Activated CD8-positive, alpha-beta memory T cell treated with anti-CD3 and anti-CD28 coated beads, Interleukin-2, amount 10 ng/mL, durations not matched to agents 7 days and 5 days (primary cell): ENCODE measurements around the gene CAPRIN2. TPM values are rescaled to one million over a fixed set of nuclear protein-coding genes. Genes with fewer than 3 reads are reported as not detected.

Experiments used
- ATAC-seq: fragments of 150-1000 bp; cut with Tn5 transposase; one replicate; pipeline ENCODE4 v1.10.0; 2021; ENCODE audit warnings: moderate library complexity
- CTCF ChIA-PET: fragments of 350-600 bp; sonication (Branson Sonifier 250); formaldehyde crosslinking; loops from one replicate; lab custom pipeline; 2021; ENCODE audit warnings: antibody characterized with exemption; lab: Charles Lee
- DNase-seq: peaks from one replicate; pipeline ENCODE4 v3.0.0-alpha.2; 2020
- H3K27ac Mint-ChIP-seq: one replicate; pipeline ENCODE4 v1.8.0; 2021; ENCODE audit warnings: mild to moderate bottlenecking, mixed read lengths
- H3K27me3 Mint-ChIP-seq: one replicate; pipeline ENCODE4 v1.8.0; 2021; ENCODE audit warnings: mixed read lengths
- H3K36me3 Mint-ChIP-seq: one replicate; pipeline ENCODE4 v1.8.0; 2021; ENCODE audit warnings: mild to moderate bottlenecking, mixed read lengths
- H3K4me1 Mint-ChIP-seq: one replicate; pipeline ENCODE4 v1.8.0; 2021; ENCODE audit warnings: mixed read lengths
- H3K4me3 Mint-ChIP-seq: one replicate; pipeline ENCODE4 v1.8.0; 2021; ENCODE audit warnings: mild to moderate bottlenecking, moderate library complexity, mixed read lengths
- H3K9me3 Mint-ChIP-seq: one replicate; pipeline ENCODE4 v1.8.0; 2022; ENCODE audit warnings: low read depth, mixed read lengths
- total RNA-seq, 2 experiments: library from RNA; stranded (reverse); gene quantifications; one replicate each; pipeline ENCODE4 v1.2.3, GENCODE V29; 2021

Gene CAPRIN2
- total RNA-seq, 2 experiments from 2014 or later, result 10.0 to 16.2 TPM

DNA sequence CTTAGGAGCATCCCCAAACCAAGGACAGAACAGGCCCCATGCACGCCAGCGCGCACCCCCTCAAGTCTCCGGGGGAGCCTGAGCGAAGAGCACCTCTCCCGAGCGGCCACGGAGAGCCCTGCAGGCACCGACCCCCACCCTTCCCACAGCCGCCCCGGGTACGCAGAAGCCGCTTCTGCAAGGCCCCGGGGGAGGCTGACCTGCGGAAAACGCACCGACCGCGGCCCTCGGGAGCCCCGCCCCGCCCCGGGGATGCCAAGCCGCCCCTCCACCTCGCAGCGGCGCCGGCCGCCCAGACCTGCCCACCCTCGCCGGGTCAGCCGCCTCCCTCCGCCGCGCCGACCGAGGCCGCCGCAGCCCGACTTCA, 385 bp downstream of the CAPRIN2 start:
- Mint-ChIP-seq H3K27ac (peak overlapping the region; percentile 77), H3K27me3 (no peaks in the 10 kb centered on the region), H3K4me3 (peak overlapping the region; percentile 85), H3K9me3 (no peaks in the 10 kb centered on the region), H3K36me3 (peaks cover 1% of the 10 kb centered on the region), H3K4me1 (peaks cover 33% of the 10 kb centered on the region)
- ATAC-seq (peak; percentile 37), DNase-seq (no peak)
- CTCF ChIA-PET, result interaction anchor here (0.8 to 4.1 kb wide), 14 partner anchors 11 to 59 kb away, joined by 3 to 22 read pairs (median 4); partner anchors contain the start of gene IPO8

DNA sequence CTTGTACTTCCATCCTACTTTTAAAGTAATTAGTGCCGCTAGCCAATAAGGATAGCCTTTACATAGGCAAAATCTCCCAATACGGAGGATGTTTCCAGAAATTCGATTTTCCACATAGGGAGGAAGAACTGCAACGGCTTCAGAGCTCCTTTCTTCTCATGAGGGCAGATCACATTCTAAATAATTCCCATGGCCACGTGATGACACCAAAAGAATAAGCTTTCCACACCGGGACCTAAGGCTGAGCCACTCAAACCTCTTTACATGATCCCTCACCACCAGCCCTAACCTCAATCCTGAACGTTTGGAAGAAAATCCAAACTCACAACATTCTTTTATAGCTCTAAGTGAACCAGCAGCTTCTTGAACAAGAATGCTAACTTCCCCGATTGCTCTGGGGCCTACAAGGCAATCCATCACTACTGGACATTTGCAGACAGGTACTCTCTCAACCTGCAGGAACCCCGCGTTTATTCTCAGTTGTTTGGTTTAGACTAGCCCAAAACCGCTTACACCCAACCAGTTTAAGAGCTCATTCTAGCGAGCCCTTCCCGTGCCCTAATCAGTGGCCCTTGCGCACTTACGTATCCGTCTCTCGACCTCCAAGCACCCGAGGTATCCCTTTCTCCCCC, 884 bp downstream of the CAPRIN2 start:
- no peaks in the 10 kb centered on the region for H3K27me3 Mint-ChIP-seq
- peaks cover 33% of the 10 kb centered on the region for H3K4me1 Mint-ChIP-seq
- ATAC-seq, result no peak
- H3K4me3 Mint-ChIP-seq, result peak overlapping the region; percentile 85
- CTCF ChIA-PET, result interaction anchor here (0.8 to 4.1 kb wide), 9 partner anchors 10 to 58 kb away, joined by 3 to 22 read pairs (median 4); partner anchors contain the start of gene IPO8
- DNase-seq, result no peak
- H3K27ac Mint-ChIP-seq, result peak overlapping the region; percentile 77
- peaks cover 1% of the 10 kb centered on the region for H3K36me3 Mint-ChIP-seq
- no peaks in the 10 kb centered on the region for H3K9me3 Mint-ChIP-seq

DNA sequence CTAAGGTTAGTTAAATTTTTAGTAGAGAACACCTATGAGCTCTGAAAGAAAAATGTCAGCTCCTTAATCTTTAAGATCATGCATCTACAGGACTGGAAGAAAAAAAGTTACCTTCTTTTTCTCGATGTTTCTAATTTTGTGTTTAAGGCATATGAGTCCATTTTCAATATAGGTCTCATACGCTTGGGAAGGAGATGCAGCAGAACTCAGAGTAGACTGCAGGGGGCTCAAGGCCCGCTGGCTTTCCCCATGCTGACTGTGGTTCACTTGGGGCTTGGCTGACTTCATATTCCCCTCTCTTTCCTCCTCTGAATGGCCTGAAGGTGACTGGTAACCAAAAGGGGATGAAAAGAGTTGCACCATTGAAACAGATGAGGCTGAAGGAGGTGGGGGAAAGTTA, 1.5 kb downstream of the CAPRIN2 start:
- no peak for ATAC-seq
- DNase-seq, result peak; percentile 45
- no peaks in the 10 kb centered on the region for H3K27me3 Mint-ChIP-seq
- peak overlapping the region; percentile 85 for H3K4me3 Mint-ChIP-seq
- CTCF ChIA-PET, result interaction anchor here (0.8 to 4.1 kb wide), 6 partner anchors 10 to 59 kb away, joined by 3 to 22 read pairs (median 8); partner anchors contain the start of gene IPO8
- H3K36me3 Mint-ChIP-seq, result peaks cover 1% of the 10 kb centered on the region
- no peak overlapping the region for H3K27ac Mint-ChIP-seq
- H3K4me1 Mint-ChIP-seq, result peaks cover 33% of the 10 kb centered on the region
- H3K9me3 Mint-ChIP-seq, result no peaks in the 10 kb centered on the region

DNA sequence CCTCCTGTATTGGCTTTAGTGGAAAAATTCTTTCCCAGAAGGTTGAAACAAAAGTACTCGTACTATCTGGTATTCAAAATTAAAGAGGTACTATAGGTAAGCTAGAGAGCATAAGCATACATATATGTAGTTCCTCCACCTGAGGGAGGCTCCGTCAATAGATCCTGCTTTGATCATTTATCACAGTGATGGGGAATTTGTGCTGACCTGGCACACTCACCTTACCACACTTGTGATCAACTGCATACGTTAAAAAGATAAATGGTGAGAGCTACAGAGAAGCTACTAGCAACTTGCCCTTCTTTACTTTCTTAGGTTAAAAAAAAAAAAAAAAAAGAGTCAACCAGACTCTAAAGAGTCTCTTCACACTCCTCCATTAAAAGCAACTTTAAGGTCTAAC, 2.5 kb downstream of the CAPRIN2 start:
- no peaks in the 10 kb centered on the region for H3K27me3 Mint-ChIP-seq

DNA sequence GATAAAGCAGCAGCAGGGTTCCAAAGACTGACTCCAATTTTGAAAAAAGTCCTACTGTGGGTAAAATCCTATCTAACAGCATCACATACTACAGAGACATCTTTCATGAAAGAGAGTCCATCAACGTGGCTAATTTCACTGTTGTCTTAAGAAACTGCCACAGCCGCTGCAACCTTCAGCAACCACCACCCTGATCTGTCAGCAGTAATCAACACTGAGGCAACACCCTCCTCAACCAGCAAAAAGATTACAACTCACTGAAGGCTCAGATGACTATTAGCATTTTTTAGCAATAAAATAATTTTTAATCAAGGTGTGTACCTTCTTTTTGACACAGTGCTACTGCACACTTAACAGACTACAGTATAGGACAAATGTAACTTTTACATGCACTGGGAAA, 6.6 kb downstream of the CAPRIN2 start:
- CTCF ChIA-PET, result no interaction called here
- Mint-ChIP-seq H3K27ac (no peak overlapping the region), H3K27me3 (no peaks in the 10 kb centered on the region)

More for the DNA sequence above, 2.5 kb downstream of the CAPRIN2 start:
- Mint-ChIP-seq H3K9me3 (no peaks in the 10 kb centered on the region), H3K27ac (no peak overlapping the region), H3K4me3 (no peak overlapping the region), H3K36me3 (peaks cover 6% of the 10 kb centered on the region), H3K4me1 (peaks cover 32% of the 10 kb centered on the region)
- CTCF ChIA-PET, result interaction anchor here (1.0 to 4.1 kb wide), 3 partner anchors 9 to 58 kb away, joined by 3 to 22 read pairs (median 11); no protein-coding TSS in a partner anchor
- DNase-seq, result no peak
- ATAC-seq, result no peak

DNA sequence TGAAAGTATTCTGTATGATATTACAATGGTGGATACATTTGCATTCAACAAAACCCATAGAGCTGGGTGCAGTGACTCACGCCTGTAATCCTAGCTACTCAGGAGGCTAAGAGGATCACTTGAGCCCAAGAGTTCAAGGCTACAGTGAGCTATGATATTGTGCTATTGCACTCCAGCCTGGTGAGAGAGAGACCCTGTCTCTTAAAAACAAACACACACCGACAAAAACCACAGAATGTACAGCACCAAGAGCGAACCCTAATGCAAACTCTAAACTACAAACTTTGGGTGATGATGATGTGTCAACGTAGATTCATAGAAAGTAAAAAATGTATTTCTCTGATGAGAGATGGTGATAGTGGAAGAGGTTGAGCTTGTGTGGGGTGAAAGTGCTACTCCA, 8.6 kb downstream of the CAPRIN2 start:
- Mint-ChIP-seq H3K9me3 (no peaks in the 10 kb centered on the region), H3K4me3 (no peak overlapping the region), H3K27me3 (no peaks in the 10 kb centered on the region), H3K4me1 (peaks cover 4% of the 10 kb centered on the region), H3K36me3 (peaks cover 10% of the 10 kb centered on the region), H3K27ac (no peak overlapping the region)
- no peak for ATAC-seq
- DNase-seq, result no peak
- CTCF ChIA-PET, result interaction anchor here (1.2 kb wide), 1 partner anchor 61 kb away, joined by 3 read pairs; no protein-coding TSS in a partner anchor

More for the DNA sequence above, 6.6 kb downstream of the CAPRIN2 start:
- no peak for ATAC-seq
- H3K4me1 Mint-ChIP-seq, result peaks cover 10% of the 10 kb centered on the region
- peaks cover 10% of the 10 kb centered on the region for H3K36me3 Mint-ChIP-seq
- H3K4me3 Mint-ChIP-seq, result no peak overlapping the region
- no peaks in the 10 kb centered on the region for H3K9me3 Mint-ChIP-seq
- DNase-seq, result no peak

DNA sequence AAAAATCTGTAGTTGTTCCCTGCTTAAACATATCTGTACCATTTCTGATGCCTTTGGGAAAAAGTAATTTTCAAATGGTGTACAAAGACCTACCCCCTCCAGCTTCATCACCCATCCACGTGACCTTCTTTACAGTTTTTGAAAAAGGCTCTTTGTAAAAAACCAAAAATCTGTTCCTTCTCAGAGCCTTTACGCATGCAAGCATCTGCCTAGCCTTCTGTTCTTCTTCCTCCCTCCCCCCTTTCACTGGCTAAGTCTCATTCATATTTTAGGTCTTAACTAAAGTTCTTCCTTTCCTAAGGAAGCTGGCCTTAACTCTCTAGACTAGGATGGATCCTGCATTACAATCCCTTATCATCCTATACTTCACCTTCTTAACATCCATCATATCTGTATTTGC, 10.4 kb downstream of the CAPRIN2 start:
- Mint-ChIP-seq H3K27ac (no peak overlapping the region), H3K4me1 (peaks cover 4% of the 10 kb centered on the region), H3K9me3 (no peaks in the 10 kb centered on the region), H3K27me3 (no peaks in the 10 kb centered on the region), H3K36me3 (peaks cover 11% of the 10 kb centered on the region), H3K4me3 (no peak overlapping the region)
- CTCF ChIA-PET, result interaction anchor here (2.1 kb wide), 1 partner anchor 10 kb away, joined by 11 read pairs; the partner anchor contains the start of gene CAPRIN2
- ATAC-seq, result no peak
- DNase-seq, result no peak

DNA sequence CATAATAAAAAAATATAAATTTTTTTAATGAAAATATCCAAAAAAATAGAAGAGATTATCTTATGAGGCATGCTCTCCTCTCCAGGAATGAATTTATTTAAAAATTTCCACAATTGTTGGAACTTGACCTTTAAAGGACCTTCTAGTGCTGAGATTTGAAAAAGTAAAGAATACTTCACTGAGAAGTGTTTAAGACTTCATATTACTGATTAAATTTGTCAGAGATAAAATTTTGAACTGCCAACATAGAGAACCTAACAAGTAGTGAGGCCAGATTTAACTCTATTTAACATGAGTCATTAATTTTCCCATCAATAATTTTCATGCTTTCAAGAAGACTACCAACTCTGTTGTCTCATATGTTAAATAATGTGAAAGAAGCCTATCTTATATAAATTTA, 14.5 kb downstream of the CAPRIN2 start:
- Mint-ChIP-seq H3K4me1 (no peaks in the 10 kb centered on the region), H3K9me3 (no peaks in the 10 kb centered on the region), H3K36me3 (peaks cover 22% of the 10 kb centered on the region), H3K27me3 (no peaks in the 10 kb centered on the region), H3K4me3 (no peak overlapping the region), H3K27ac (no peak overlapping the region)
- no peak for DNase-seq
- no peak for ATAC-seq
- CTCF ChIA-PET, result no interaction called here

DNA sequence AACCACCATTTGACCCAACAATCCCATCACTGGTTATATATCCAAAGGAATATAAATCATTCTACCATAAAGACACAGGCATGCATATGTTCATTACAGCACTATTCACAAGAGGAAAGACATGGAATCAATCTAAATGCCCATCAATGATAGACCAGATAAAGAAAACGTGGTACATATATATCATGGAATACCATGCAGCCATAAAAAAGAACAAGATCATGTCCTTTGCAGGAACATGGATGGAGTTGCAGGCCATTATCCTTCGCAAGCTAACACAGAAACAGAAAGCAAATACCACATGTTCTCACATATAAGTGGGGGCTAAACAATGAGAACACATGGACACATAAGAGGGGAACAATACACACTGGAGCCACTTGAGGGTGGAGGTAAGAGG, 15.7 kb downstream of the CAPRIN2 start:
- CTCF ChIA-PET, result no interaction called here
- DNase-seq, result no peak
- no peaks in the 10 kb centered on the region for H3K4me1 Mint-ChIP-seq
- no peak overlapping the region for H3K27ac Mint-ChIP-seq
- ATAC-seq, result no peak
- no peaks in the 10 kb centered on the region for H3K27me3 Mint-ChIP-seq
- peaks cover 27% of the 10 kb centered on the region for H3K36me3 Mint-ChIP-seq
- H3K4me3 Mint-ChIP-seq, result no peak overlapping the region
- no peaks in the 10 kb centered on the region for H3K9me3 Mint-ChIP-seq

DNA sequence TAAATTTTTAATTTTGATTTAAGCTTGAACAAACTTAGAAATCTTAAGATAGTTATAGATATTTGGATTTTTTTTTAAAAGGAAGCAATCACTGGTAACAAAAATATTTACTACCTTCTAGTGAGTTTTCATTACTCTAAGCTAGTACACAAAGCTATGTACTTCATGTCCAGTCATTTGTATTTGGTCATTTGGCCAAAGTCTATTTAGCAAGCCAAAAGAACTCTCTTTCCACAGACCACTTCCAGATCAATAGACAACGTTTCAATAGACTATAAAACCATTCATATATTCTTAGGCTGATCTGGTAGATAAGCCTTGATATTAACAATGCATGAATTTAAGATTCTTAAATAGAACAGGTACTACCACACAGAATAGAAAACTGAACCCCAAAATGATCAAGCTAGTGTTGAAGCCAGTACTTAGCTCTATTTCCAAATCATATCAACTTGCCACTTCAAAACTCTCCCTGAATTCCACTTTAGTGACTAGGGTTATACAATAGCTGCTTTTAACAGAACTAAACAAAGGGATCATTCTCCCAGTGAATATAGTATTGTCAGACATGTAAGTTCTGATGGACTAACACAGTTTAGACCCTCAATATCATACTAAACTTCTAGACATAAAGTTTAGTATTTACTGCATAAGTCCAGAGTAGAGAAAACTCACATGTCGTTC, 21.7 kb downstream of the CAPRIN2 start:
- H3K4me3 Mint-ChIP-seq, result no peak overlapping the region
- H3K4me1 Mint-ChIP-seq, result no peaks in the 10 kb centered on the region
- ATAC-seq, result no peak
- DNase-seq, result no peak
- H3K27me3 Mint-ChIP-seq, result no peaks in the 10 kb centered on the region
- H3K36me3 Mint-ChIP-seq, result peaks cover 24% of the 10 kb centered on the region
- no peak overlapping the region for H3K27ac Mint-ChIP-seq
- CTCF ChIA-PET, result interaction anchor here (0.6 to 1.1 kb wide), 2 partner anchors 8 to 1913 kb away, joined by 3 read pairs; no protein-coding TSS in a partner anchor
- no peaks in the 10 kb centered on the region for H3K9me3 Mint-ChIP-seq

DNA sequence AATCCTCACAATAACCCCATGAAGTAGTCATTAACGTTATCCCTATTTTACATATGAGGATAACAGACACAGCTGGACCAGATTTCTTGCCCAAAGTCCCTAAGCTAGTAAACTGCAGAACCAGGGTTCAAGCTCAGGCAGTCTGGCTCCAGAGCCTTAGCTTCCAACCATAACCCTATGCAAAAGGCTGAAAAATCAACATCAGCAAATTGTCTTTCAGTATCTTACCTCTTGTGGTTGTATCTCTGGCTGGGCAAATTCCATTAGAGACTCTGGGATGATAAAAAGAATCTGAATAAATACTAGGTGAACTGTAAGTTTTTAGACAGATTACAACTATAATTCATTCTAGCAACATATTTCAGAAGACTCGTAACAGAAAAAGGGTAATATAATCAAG, 24.7 kb downstream of the CAPRIN2 start:
- Mint-ChIP-seq H3K9me3 (no peaks in the 10 kb centered on the region), H3K4me3 (no peak overlapping the region), H3K4me1 (no peaks in the 10 kb centered on the region), H3K27ac (no peak overlapping the region), H3K27me3 (no peaks in the 10 kb centered on the region), H3K36me3 (peaks cover 14% of the 10 kb centered on the region)
- no peak for DNase-seq
- CTCF ChIA-PET, result interaction anchor here (0.8 kb wide), 1 partner anchor 10 kb away, joined by 3 read pairs; no protein-coding TSS in a partner anchor
- ATAC-seq, result no peak

DNA sequence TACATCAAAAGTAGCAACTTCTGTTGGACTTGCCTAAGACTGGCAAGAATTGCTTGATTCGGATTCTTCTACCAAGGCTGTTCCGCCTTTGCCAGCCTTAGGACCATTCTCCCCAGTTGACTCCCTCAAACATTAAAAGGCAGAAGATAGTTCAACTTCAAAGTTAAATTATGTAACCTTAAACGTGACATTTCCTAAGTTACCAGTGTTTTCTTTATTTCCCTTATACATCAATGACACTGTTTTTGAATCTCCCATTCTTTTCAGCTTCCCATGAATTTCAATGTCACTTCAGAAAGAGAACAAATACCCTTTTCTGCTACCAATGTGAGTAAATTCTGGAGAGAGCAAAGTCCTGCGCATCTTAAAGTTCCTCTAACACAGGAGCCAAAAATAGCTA, 25.2 kb downstream of the CAPRIN2 start:
- Mint-ChIP-seq H3K27me3 (no peaks in the 10 kb centered on the region), H3K4me1 (no peaks in the 10 kb centered on the region), H3K36me3 (peaks cover 12% of the 10 kb centered on the region), H3K9me3 (no peaks in the 10 kb centered on the region), H3K4me3 (no peak overlapping the region), H3K27ac (no peak overlapping the region)
- ATAC-seq, result no peak
- DNase-seq, result no peak
- CTCF ChIA-PET, result interaction anchor here (0.8 kb wide), 1 partner anchor 10 kb away, joined by 3 read pairs; no protein-coding TSS in a partner anchor

DNA sequence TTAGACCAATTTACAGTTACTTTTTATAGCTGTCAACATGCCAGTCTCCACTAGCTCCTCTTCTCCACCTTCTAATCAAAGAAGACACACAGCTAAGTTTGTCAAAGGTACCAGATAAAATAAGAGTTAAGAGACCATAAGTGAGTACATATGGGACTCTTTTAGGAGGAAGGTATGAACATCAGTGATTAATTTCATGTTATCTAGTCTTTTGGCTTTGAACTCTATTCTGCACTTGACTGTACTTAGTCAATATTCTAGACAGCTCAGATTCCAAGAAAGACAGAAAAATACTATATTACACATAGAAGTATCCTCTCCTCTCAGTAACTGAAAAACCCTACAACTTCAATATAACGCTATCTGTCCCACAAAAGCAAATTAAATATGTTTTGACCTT, 28.1 kb downstream of the CAPRIN2 start:
- no peaks in the 10 kb centered on the region for H3K4me1 Mint-ChIP-seq
- CTCF ChIA-PET, result no interaction called here

More for the DNA sequence above, 28.1 kb downstream of the CAPRIN2 start:
- Mint-ChIP-seq H3K9me3 (no peaks in the 10 kb centered on the region), H3K27ac (no peak overlapping the region), H3K36me3 (peaks cover 15% of the 10 kb centered on the region), H3K27me3 (no peaks in the 10 kb centered on the region), H3K4me3 (no peak overlapping the region)
- DNase-seq (no peak), ATAC-seq (no peak)
